Lower leg skin (tissue), 4 donors: Measurements from ENCODE around the gene FTL. TPM values are rescaled to one million over a fixed set of nuclear protein-coding genes. Genes with fewer than 3 reads are reported as not detected.

Source experiments
- DNase-seq, 2 donors: peaks; one replicate each; pipeline ENCODE4 v3.0.0-alpha.2; 2019; ENCODE audit warnings: low spot score in 2 of 2
- H3K4me3 ChIP-seq: fragments of 200-600 bp; sonication (generic); 2 replicates; pipeline ENCODE4 v1.5.1; 2017; ENCODE audit warnings: mild to moderate bottlenecking, low read depth; ENCODE audit not compliant: poor library complexity, severe bottlenecking
- CTCF ChIP-seq, 3 donors: fragments of 450-650 bp; IDR thresholded peaks; one replicate each; pipeline ENCODE4 v1.5.1; 2016; ENCODE audit warnings: antibody characterized with exemption in 3 of 3, mild to moderate bottlenecking in 3 of 3, moderate library complexity in 2 of 3
- POLR2A ChIP-seq, 2 donors: fragments of 450-650 bp; IDR thresholded peaks; one replicate each; pipeline ENCODE4 v1.6.1; 2016 to 2017; ENCODE audit warnings: antibody characterized with exemption in 2 of 2, mild to moderate bottlenecking in 1 of 2, moderate library complexity in 1 of 2
- WGBS, 2 donors: methylation state at CpG; one replicate each; pipeline ENCODE4 v1.1.5; 2018; 5-methylcytosine and 5-hydroxymethylcytosine counted together
- intact Hi-C: fragments of 100-400 bp; cut with DNase I; formaldehyde crosslinking; loops from one replicate; pipeline ENCODE4 v1.15.0; 2023; ENCODE audit warnings: low total_unique reads
- microRNA-seq, 2 donors: library from miRNA; unstranded; fragments of <30 nt; microRNA quantifications; one replicate each; pipeline ENCODE4, GENCODE V29; 2016; ENCODE audit warnings: borderline replicate concordance in 2 of 2, borderline number of aligned reads in 1 of 2
- total RNA-seq, 4 donors: library from RNA; depleted of rRNA; stranded (reverse); fragments of >200 nt; gene quantifications; one replicate each; pipeline ENCODE4 v1.1.0, GENCODE V29; 2016

Gene FTL
- total RNA-seq, 4 donors from 2014 or later: 1,012 to 1,617 (median 1,174) TPM

DNA sequence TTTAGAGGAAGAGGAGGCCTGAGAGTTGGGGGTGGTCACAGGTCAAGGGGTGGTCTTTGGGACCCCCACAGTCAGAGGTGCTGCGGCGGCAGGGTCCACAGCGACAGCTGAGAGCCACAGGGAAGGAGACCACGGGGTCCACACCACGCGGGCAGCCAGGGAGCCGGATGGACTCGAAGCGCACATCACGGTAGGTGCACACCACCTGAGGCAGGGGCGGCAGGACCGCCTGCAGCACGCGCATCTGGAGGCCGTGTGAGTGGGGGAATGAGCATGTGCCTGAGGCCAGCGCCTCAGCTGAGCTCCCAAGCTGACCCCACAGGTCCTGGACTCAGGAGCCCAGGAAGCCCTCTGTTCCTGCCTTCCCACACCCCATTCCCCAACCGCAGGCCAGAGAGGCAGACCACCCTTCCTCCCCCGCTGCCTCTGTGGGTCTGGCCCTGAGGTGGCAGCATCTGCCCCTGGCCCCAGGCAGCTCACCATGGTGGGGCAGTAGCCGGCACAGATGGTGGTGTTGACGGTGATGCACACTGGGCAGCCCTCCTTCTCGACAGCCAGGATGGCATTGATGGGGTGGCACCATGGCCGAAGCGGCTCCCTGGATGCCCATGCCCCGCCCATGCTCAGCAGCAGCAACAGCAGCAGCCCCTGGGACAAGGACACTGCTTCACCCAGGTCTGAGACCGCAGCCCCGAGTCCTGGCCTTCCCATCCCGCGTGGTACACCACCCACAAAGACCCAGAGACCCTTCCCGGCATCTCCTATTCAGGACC lies 51.1 kb downstream of the FTL start:
- 85 to 88% methylated on average over 8 to 17 of the region's 29 CpGs for WGBS, 2 donors
- intact Hi-C loops: no loop called here
- DNase-seq: no peak
- TF ChIP-seq POLR2A (IDR thresholded peaks at IDR 0.05) (no peak), CTCF (IDR thresholded peaks at IDR 0.05) (no peak)
- no peak overlapping the region for H3K4me3 ChIP-seq

Small RNA genes within 50 kb of the gene (microRNA-seq; reads per million reads assigned to microRNA genes)
- gene MIR6798: 0 reads per million in 2 donors

Other genes with a start within 250 kb of the FTL start
- under 1 TPM; 0.42 to 0.74 (median 0.63) TPM for gene MAMSTR, start 245.6 kb upstream of the FTL start, total RNA-seq
- gene RASIP1, start 224.7 kb upstream of the FTL start, total RNA-seq: 10 to 100 TPM in 2 of 4 donors, 1 to 10 TPM in 2; 4.7 to 16.8 (median 11.4) TPM
- gene IZUMO1, start 218.4 kb upstream of the FTL start, total RNA-seq: not detected
- gene FUT1, start 212.7 kb upstream of the FTL start, total RNA-seq: 1 to 10 TPM; 1.7 to 4.9 (median 3.5) TPM
- gene FGF21, start 209.8 kb upstream of the FTL start, total RNA-seq: not detected
- gene BCAT2, start 154.3 kb upstream of the FTL start, total RNA-seq: 10 to 100 TPM; 20.3 to 61.4 (median 38.6) TPM
- gene HSD17B14, start 128.8 kb upstream of the FTL start, total RNA-seq: 1 to 10 TPM; 1.6 to 6.6 (median 5.4) TPM
- gene PLEKHA4, start 96.7 kb upstream of the FTL start, total RNA-seq: 1 to 10 TPM; 2.9 to 7.2 (median 6.3) TPM
- gene PPP1R15A, start 92.9 kb upstream of the FTL start, total RNA-seq: 100 to 1,000 TPM in 1 of 4 donors, 10 to 100 TPM in 3; 91.6 to 152 (median 97.5) TPM
- not detected for gene TULP2, start 66.6 kb upstream of the FTL start, total RNA-seq
- gene NUCB1, start 65.0 kb upstream of the FTL start, total RNA-seq: 100 to 1,000 TPM; 162 to 269 (median 189) TPM
- not detected for gene DHDH, start 31.6 kb upstream of the FTL start, total RNA-seq
- 10 to 100 TPM; 15.5 to 36.3 (median 31.1) TPM for gene BAX, start 10.4 kb upstream of the FTL start, total RNA-seq
- gene GYS1, start 28.0 kb downstream of the FTL start, total RNA-seq: 10 to 100 TPM; 16.4 to 33.3 (median 20.5) TPM
- gene RUVBL2, start 28.6 kb downstream of the FTL start, total RNA-seq: 10 to 100 TPM; 61.3 to 83.8 (median 83.3) TPM
- 1 to 10 TPM in 3 of 4 donors, not detected in 1; 1.2 to 4.2 (median 1.8) TPM for gene LHB, start 51.8 kb downstream of the FTL start, total RNA-seq
- gene CGB3, start 59.0 kb downstream of the FTL start, total RNA-seq: not detected
- not detected for gene CGB2, start 66.6 kb downstream of the FTL start, total RNA-seq
- 1 to 10 TPM in 1 of 4 donors, not detected in 3; 2.2 TPM for gene CGB1, start 71.6 kb downstream of the FTL start, total RNA-seq
- not detected for gene CGB5, start 78.5 kb downstream of the FTL start, total RNA-seq
- not detected for gene CGB8, start 83.8 kb downstream of the FTL start, total RNA-seq
- gene CGB7, start 92.4 kb downstream of the FTL start, total RNA-seq: 1 to 10 TPM; 1.0 to 8.8 (median 2.2) TPM
- 10 to 100 TPM in 1 of 4 donors, 1 to 10 TPM in 3; 7.4 to 16.8 (median 8.4) TPM for gene NTF4, start 99.5 kb downstream of the FTL start, total RNA-seq
- under 1 TPM in 1 of 4 donors, not detected in 3; 0.06 TPM for gene KCNA7, start 107.4 kb downstream of the FTL start, total RNA-seq
- gene SNRNP70, start 120.1 kb downstream of the FTL start, total RNA-seq: 100 to 1,000 TPM; 172 to 375 (median 285) TPM
- 10 to 100 TPM; 53.9 to 62.5 (median 54.7) TPM for gene LIN7B, start 149.1 kb downstream of the FTL start, total RNA-seq
- 10 to 100 TPM in 1 of 4 donors, 1 to 10 TPM in 3; 4.9 to 11.2 (median 8.9) TPM for gene C19orf73, start 153.8 kb downstream of the FTL start, total RNA-seq
- 10 to 100 TPM; 52.3 to 78.1 (median 64.4) TPM for gene PPFIA3, start 154.2 kb downstream of the FTL start, total RNA-seq
- gene HRC, start 190.1 kb downstream of the FTL start, total RNA-seq: 1 to 10 TPM; 1.1 to 4.0 (median 1.2) TPM
- gene TRPM4, start 192.5 kb downstream of the FTL start, total RNA-seq: 10 to 100 TPM; 50.7 to 76.2 (median 70.3) TPM